Neural progenitor cell (in vitro differentiated cells): ENCODE results near the gene SLC6A12. TPM values are rescaled to one million over a fixed set of nuclear protein-coding genes. Genes with fewer than 3 reads are reported as not detected.

ENCODE experiments used
- DNase-seq: peaks from one replicate; pipeline ENCODE4 v3.0.0-alpha.2; 2016; ENCODE audit warnings: low spot score
- H2AFZ ChIP-seq: fragments of 200-600 bp; sonication (generic); replicated peaks from 2 replicates; pipeline ENCODE4 v1.6.1; 2016; ENCODE audit warnings: antibody characterized with exemption
- H3F3A ChIP-seq: fragments of 200-600 bp; sonication (generic); 2 replicates; pipeline ENCODE4 v1.6.1; 2016; ENCODE audit warnings: antibody characterized with exemption, low read depth
- H3K27ac ChIP-seq: fragments of 200-600 bp; sonication (generic); 2 replicates; pipeline ENCODE4 v1.5.1; 2016; ENCODE audit warnings: mild to moderate bottlenecking
- H3K27me3 ChIP-seq: fragments of 200-600 bp; sonication (generic); 2 replicates; pipeline ENCODE4 v1.6.1; 2016; ENCODE audit warnings: mild to moderate bottlenecking, moderate library complexity
- H3K36me3 ChIP-seq: fragments of 200-600 bp; sonication (generic); 2 replicates; pipeline ENCODE4 v1.5.1; 2016
- H3K4me1 ChIP-seq: fragments of 200-600 bp; sonication (generic); 2 replicates; pipeline ENCODE4 v1.6.1; 2016; ENCODE audit warnings: mixed run types
- H3K4me2 ChIP-seq: fragments of 200-600 bp; sonication (generic); 2 replicates; pipeline ENCODE4 v1.6.1; 2016
- H3K4me3 ChIP-seq: fragments of 200-600 bp; sonication (generic); 2 replicates; pipeline ENCODE4 v1.5.1; 2016
- H3K79me2 ChIP-seq: fragments of 200-600 bp; sonication (generic); 2 replicates; pipeline ENCODE4 v1.6.1; 2016; ENCODE audit warnings: low read depth
- H3K9ac ChIP-seq: fragments of 200-600 bp; sonication (generic); 2 replicates; pipeline ENCODE4 v1.6.1; 2016
- H3K9me3 ChIP-seq: fragments of 200-600 bp; sonication (generic); 2 replicates; pipeline ENCODE4 v1.5.1; 2016; ENCODE audit warnings: low read depth
- H4K20me1 ChIP-seq: fragments of 200-600 bp; sonication (generic); 2 replicates; pipeline ENCODE4 v1.6.1; 2016; ENCODE audit warnings: low read depth
- H3K27ac Mint-ChIP-seq: 3 replicates; pipeline ENCODE4 v1.8.0; 2021; ENCODE audit warnings: mixed read lengths
- H3K27me3 Mint-ChIP-seq: 2 replicates; pipeline ENCODE4 v1.8.0; 2022; ENCODE audit warnings: low read depth, mild to moderate bottlenecking, inconsistent platforms, moderate library complexity, mixed read lengths; ENCODE audit not compliant: insufficient read depth
- H3K36me3 Mint-ChIP-seq: 3 replicates; pipeline ENCODE4 v1.8.0; 2021; ENCODE audit warnings: mixed read lengths
- H3K4me1 Mint-ChIP-seq: 3 replicates; pipeline ENCODE4 v1.8.0; 2021; ENCODE audit warnings: mixed read lengths
- H3K4me3 Mint-ChIP-seq: 3 replicates; pipeline ENCODE4 v1.8.0; 2021; ENCODE audit warnings: mild to moderate bottlenecking, moderate library complexity, mixed read lengths
- H3K9me3 Mint-ChIP-seq: 3 replicates; pipeline ENCODE4 v1.8.0; 2020; ENCODE audit warnings: mixed read lengths
- CTCF ChIP-seq: fragments of 200-600 bp; sonication (generic); IDR thresholded peaks from 2 replicates; pipeline ENCODE4 v1.5.1; 2017; ENCODE audit warnings: antibody characterized with exemption, mild to moderate bottlenecking
- EZH2 ChIP-seq: fragments of 200-600 bp; sonication (generic); IDR thresholded peaks from 2 replicates; pipeline ENCODE4 v1.6.1; 2017; ENCODE audit warnings: antibody characterized with exemption, mild to moderate bottlenecking, moderate library complexity
- EZH2phosphoT487 ChIP-seq: fragments of 200-600 bp; sonication (generic); IDR thresholded peaks from 2 replicates; pipeline ENCODE4 v1.6.1; 2017; ENCODE audit warnings: antibody characterized with exemption
- total RNA-seq: library from RNA; depleted of rRNA; stranded (reverse); fragments of >200 nt; gene quantifications from 2 replicates; pipeline ENCODE4 v1.2.3, GENCODE V29; 2015; ENCODE audit warnings: low replicate concordance

SLC6A12 gene
- total RNA-seq, 1 donor from 2014 or later: not detected

- Histone ChIP-seq H3K27ac (no peak overlapping the region), H3K27me3 (peaks cover 41% of the 10 kb centered on the region), H3K4me1 (peaks cover 46% of the 10 kb centered on the region), H3K4me3 (no peak overlapping the region), H3K36me3 (no peaks in the 10 kb centered on the region), H2AFZ (no peak overlapping the region), H3F3A (peaks cover 9% of the 10 kb centered on the region), H4K20me1 (no peaks in the 10 kb centered on the region), H3K79me2 (no peaks in the 10 kb centered on the region), H3K9me3 (no peaks in the 10 kb centered on the region), H3K9ac (no peak overlapping the region), H3K4me2 (peak overlapping the region; percentile 54)
- Mint-ChIP-seq H3K4me3 (no peak overlapping the region), H3K27me3 (peaks cover 14% of the 10 kb centered on the region), H3K27ac (no peak overlapping the region), H3K36me3 (no peaks in the 10 kb centered on the region), H3K9me3 (no peaks in the 10 kb centered on the region), H3K4me1 (peaks cover 51% of the 10 kb centered on the region)
- no peak for TF ChIP-seq EZH2phosphoT487
- TF ChIP-seq EZH2: no peak
- TF ChIP-seq CTCF: no peak
- no peak for DNase-seq
Measured at GRCh38 chr12:140162-140561, 73.8 kb downstream of the SLC6A12 start.

Other genes with a start within 250 kb of the SLC6A12 start
- 0.09 and 1.0 TPM in 2 replicates for gene IQSEC3, start 147.4 kb downstream of the SLC6A12 start, total RNA-seq
- gene SLC6A13, start 48.7 kb upstream of the SLC6A12 start, total RNA-seq: 0.31 TPM in 1 of 2 replicates, not detected in the other
- 44.7 and 50.2 TPM in 2 replicates for gene KDM5A, start 175.2 kb upstream of the SLC6A12 start, total RNA-seq
- 69.0 and 125 TPM in 2 replicates for gene CCDC77, start 187.5 kb upstream of the SLC6A12 start, total RNA-seq
- 29.0 and 30.8 TPM in 2 replicates for gene B4GALNT3, start 245.8 kb upstream of the SLC6A12 start, total RNA-seq